Epithelial cell of proximal tubule (primary cell): ENCODE data around the gene OR5K3. TPM values are rescaled to one million over a fixed set of nuclear protein-coding genes. Genes with fewer than 3 reads are reported as not detected.

Experiments
- DNase-seq: peaks from one replicate; pipeline ENCODE4 v3.0.0-alpha.2; 2011; ENCODE audit warnings: low read depth
- H3K4me3 ChIP-seq: 2 replicates; pipeline ENCODE4 v1.5.1; 2011; ENCODE audit warnings: low read depth, mild to moderate bottlenecking, low read length
- CTCF ChIP-seq: conservative IDR thresholded peaks from 2 replicates; pipeline ENCODE4 v1.5.1; 2012; ENCODE audit warnings: low read depth, mild to moderate bottlenecking, low read length
- total RNA-seq: library from RNA; depleted of rRNA; stranded (reverse); fragments of >200 nt; gene quantifications from 2 replicates; pipeline ENCODE4 v1.2.3, GENCODE V29; 2015

OR5K3 gene
- total RNA-seq, 1 donor from 2014 or later: not detected

GRCh38 chr3:98406034-98406433 lies 15.6 kb downstream of the OR5K3 start:
- H3K4me3 ChIP-seq: no peak overlapping the region
- TF ChIP-seq CTCF: no peak
- DNase-seq: no peak

GRCh38 chr3:98432575-98432974 lies 42.1 kb downstream of the OR5K3 start:
- no peak overlapping the region for H3K4me3 ChIP-seq
- DNase-seq: no peak
- no peak for TF ChIP-seq CTCF

- TF ChIP-seq CTCF: no peak
- no peak overlapping the region for H3K4me3 ChIP-seq
- DNase-seq: no peak
Observed at GRCh38 chr3:98433764-98434163, 43.3 kb downstream of the OR5K3 start.

GRCh38 chr3:98434412-98434811 lies 43.9 kb downstream of the OR5K3 start:
- H3K4me3 ChIP-seq: no peak overlapping the region
- no peak for DNase-seq

GRCh38 chr3:98440283-98440682 lies 49.8 kb downstream of the OR5K3 start:
- no peak for TF ChIP-seq CTCF
- no peak for DNase-seq
- no peak overlapping the region for H3K4me3 ChIP-seq

More at GRCh38 chr3:98434412-98434811, 43.9 kb downstream of the OR5K3 start:
- TF ChIP-seq CTCF: no peak

Other genes with a start within 250 kb of the OR5K3 start
- not detected in 2 replicates for gene OR5H14, start 243.2 kb upstream of the OR5K3 start, total RNA-seq
- gene OR5H15, start 224.0 kb upstream of the OR5K3 start, total RNA-seq: not detected in 2 replicates
- not detected in 2 replicates for gene OR5H6, start 126.4 kb upstream of the OR5K3 start, total RNA-seq
- not detected in 2 replicates for gene OR5H2, start 108.2 kb upstream of the OR5K3 start, total RNA-seq
- gene OR5K4, start 36.8 kb upstream of the OR5K3 start, total RNA-seq: not detected in 2 replicates
- gene OR5K1, start 72.5 kb downstream of the OR5K3 start, total RNA-seq: not detected in 2 replicates
- gene OR5K2, start 107.0 kb downstream of the OR5K3 start, total RNA-seq: not detected in 2 replicates
- gene CLDND1, start 132.2 kb downstream of the OR5K3 start, total RNA-seq: 107 and 167 TPM in 2 replicates
- not detected in 2 replicates for gene GPR15, start 141.3 kb downstream of the OR5K3 start, total RNA-seq
- gene CPOX, start 202.9 kb downstream of the OR5K3 start, total RNA-seq: 36.0 and 48.9 TPM in 2 replicates